ENCODE results near the gene MRPS6. TPM values are rescaled to one million over a fixed set of nuclear protein-coding genes. Genes with fewer than 3 reads are reported as not detected.

Gene MRPS6
- total and polyA plus RNA-seq, 7 donors, result 41.0 to 118 (median 78.8) TPM

DNA sequence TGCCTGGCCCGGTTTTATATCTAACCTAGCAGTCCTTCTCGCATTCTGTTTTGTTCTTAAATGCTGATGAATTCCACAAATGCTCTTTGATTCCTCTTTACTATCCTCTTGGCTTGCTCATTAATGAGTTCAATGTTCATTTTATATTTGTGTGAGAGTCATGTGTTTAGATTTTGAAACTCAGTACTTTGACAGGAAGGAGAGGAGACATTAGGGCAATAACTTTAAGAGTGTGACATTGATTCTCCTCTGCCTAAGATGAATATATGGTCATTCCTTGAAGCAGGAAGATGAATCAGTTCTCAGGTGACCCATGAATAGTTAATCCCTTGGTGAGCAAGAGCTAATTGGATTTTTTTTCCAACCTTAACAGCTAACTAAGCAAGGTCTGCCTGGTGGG is 84.1 kb downstream of the MRPS6 start:
- H3K27ac ChIP-seq, result no peak overlapping the region
- 91 to 98% methylated on average over 2 of the region's 2 CpGs for WGBS, 2 donors
- H3K4me1 ChIP-seq, result peaks cover 0 to 9% (median 3%) of the 10 kb centered on the region in 4 donors
- no peaks in the 10 kb centered on the region for H3K36me3 ChIP-seq
- DNase-seq, result no peak
- H3K4me3 ChIP-seq, result no peak overlapping the region
- no peaks in the 10 kb centered on the region for H3K9me3 ChIP-seq
- no peak for TF ChIP-seq POLR2AphosphoS5 (IDR thresholded peaks at IDR 0.05)
- TF ChIP-seq, protein P1, sequence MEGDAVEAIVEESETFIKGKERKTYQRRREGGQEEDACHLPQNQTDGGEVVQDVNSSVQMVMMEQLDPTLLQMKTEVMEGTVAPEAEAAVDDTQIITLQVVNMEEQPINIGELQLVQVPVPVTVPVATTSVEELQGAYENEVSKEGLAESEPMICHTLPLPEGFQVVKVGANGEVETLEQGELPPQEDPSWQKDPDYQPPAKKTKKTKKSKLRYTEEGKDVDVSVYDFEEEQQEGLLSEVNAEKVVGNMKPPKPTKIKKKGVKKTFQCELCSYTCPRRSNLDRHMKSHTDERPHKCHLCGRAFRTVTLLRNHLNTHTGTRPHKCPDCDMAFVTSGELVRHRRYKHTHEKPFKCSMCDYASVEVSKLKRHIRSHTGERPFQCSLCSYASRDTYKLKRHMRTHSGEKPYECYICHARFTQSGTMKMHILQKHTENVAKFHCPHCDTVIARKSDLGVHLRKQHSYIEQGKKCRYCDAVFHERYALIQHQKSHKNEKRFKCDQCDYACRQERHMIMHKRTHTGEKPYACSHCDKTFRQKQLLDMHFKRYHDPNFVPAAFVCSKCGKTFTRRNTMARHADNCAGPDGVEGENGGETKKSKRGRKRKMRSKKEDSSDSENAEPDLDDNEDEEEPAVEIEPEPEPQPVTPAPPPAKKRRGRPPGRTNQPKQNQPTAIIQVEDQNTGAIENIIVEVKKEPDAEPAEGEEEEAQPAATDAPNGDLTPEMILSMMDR (IDR thresholded peaks at IDR 0.05), result no peak
- no peak for TF ChIP-seq EP300 (IDR thresholded peaks at IDR 0.05)
- no peak for TF ChIP-seq POLR2A (IDR thresholded peaks at IDR 0.05)
- no peaks in the 10 kb centered on the region for H3K27me3 ChIP-seq
- intact Hi-C loops (cut with DNase I), result no loop called here

DNA sequence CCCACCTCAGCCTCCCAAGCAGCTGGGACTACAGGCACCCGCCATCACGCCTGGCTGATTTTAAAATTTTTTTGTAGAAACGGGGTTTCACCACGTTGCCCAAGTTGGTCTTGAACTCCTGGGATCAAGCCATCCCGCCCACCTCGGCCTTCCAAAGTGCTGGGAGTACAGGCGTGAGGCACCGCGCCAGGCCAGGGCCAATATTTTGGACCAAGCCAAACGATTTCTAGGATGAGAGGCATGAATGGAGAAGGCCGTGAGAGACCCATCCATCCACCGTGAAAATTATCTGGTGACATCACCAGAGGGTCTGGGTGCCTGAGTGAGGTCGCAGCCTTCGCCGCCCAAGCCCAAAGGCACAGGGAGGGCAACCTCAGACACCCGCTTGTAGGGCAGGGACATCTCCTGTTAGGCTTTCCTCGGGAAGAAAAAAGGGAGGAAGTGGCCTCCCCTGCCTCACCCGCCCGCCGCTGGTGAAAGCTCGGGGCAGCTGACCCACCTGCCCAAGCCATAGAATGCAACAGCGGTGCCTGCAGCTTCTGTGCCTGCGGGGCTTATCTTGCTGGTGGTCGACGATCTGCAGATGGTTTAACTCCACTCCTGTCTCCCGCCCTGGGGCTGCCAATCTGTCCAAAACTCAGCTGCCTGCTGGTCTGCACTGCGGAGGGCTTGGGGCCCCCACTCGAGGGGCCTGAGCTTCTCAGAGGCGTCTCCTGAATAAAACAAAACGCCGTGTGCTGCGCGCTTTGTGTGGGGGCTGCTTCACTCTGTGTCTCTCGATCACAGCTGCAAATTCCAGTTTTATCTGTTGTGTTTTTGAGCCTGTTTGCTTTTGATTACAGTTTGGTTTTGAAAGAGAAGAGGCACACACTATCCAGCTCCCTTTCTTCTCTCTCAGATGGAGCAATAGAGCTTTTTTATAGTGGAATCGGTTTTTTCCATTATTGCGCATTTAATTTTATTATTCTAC is 85.8 kb downstream of the MRPS6 start:
- no peak overlapping the region for H3K27ac ChIP-seq
- TF ChIP-seq POLR2AphosphoS5 (IDR thresholded peaks at IDR 0.05) (no peak), POLR2A (IDR thresholded peaks at IDR 0.05) (no peak), EP300 (IDR thresholded peaks at IDR 0.05) (no peak)
- peaks cover 0 to 9% (median 3%) of the 10 kb centered on the region in 4 donors for H3K4me1 ChIP-seq
- 93 to 96% methylated on average over 36 of the region's 36 CpGs for WGBS, 2 donors
- intact Hi-C loops (cut with DNase I), result no loop called here
- H3K36me3 ChIP-seq, result no peaks in the 10 kb centered on the region
- H3K27me3 ChIP-seq, result no peaks in the 10 kb centered on the region
- DNase-seq, result peak; percentile 58
- peaks cover 0 to 6% (median 4%) of the 10 kb centered on the region in 4 donors for H3K9me3 ChIP-seq
- H3K4me3 ChIP-seq, result no peak overlapping the region

GRCh38 chr21:34166468-34166867 is 93.1 kb downstream of the MRPS6 start:
- Histone ChIP-seq H3K36me3 (peaks cover 0 to 29% (median 9%) of the 10 kb centered on the region in 4 donors), H3K27ac (no peak overlapping the region), H3K9me3 (peaks cover 23 to 46% (median 26%) of the 10 kb centered on the region in 4 donors), H3K4me1 (no peaks in the 10 kb centered on the region), H3K27me3 (no peaks in the 10 kb centered on the region), H3K4me3 (no peak overlapping the region)
- intact Hi-C loops (cut with DNase I), result no loop called here
- peak; percentile 29 for DNase-seq
- TF ChIP-seq POLR2AphosphoS5 (IDR thresholded peaks at IDR 0.05), result no peak
- no peak for TF ChIP-seq EP300 (IDR thresholded peaks at IDR 0.05)
- TF ChIP-seq POLR2A (IDR thresholded peaks at IDR 0.05), result no peak
- TF ChIP-seq, protein P1 (IDR thresholded peaks at IDR 0.05), result no peak
- 84 to 94% methylated on average over 5 of the region's 5 CpGs for WGBS, 2 donors

DNA sequence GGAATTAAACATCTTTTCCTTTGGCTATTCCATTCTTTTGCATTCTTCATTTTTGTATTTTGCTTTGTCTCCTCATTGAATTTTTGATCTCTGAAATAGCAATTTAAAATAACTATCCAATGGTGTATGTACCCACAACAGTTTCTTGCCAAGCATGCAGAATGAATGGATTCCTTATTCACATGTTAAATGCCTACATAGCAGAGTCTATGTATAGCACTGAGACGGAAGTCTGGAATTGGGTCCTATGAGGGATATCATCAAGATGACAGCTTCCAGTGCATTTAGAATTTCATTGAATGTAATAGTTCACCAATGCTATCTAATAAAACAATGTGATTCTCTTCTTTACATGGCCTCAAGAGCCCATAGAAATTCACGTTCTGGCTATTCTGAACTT is 97.5 kb downstream of the MRPS6 start:
- H3K9me3 ChIP-seq, result peaks cover 15 to 29% (median 20%) of the 10 kb centered on the region in 4 donors
- intact Hi-C loops (cut with DNase I), result no loop called here
- no peak overlapping the region for H3K27ac ChIP-seq
- peaks cover 0 to 18% (median 6%) of the 10 kb centered on the region in 4 donors for H3K36me3 ChIP-seq
- no peak overlapping the region for H3K4me3 ChIP-seq
- 92 to 93% methylated on average over 2 of the region's 2 CpGs for WGBS, 2 donors
- no peak for DNase-seq
- H3K4me1 ChIP-seq, result no peaks in the 10 kb centered on the region
- H3K27me3 ChIP-seq, result no peaks in the 10 kb centered on the region
- TF ChIP-seq, protein P1 (IDR thresholded peaks at IDR 0.05), result no peak
- TF ChIP-seq POLR2A (IDR thresholded peaks at IDR 0.05), result no peak
- no peak for TF ChIP-seq POLR2AphosphoS5 (IDR thresholded peaks at IDR 0.05)
- no peak for TF ChIP-seq EP300 (IDR thresholded peaks at IDR 0.05)

DNA sequence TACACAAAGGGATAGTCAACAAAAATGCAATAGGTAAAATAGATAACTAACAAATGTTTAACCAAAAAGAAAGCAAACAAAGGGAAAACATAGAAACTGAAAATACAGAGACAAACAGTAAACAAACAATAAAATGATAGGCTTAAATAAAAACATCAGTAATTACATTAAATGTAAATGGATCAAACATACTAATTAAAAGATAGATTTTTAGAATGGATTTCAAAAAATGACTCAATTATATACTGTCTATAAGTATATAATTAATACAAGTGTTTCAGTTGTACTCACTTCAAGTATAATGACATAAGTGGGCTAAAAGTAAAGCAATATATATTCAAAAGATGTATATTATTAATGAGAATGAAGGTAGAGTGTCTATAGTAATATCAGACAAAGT is 101.1 kb downstream of the MRPS6 start:
- intact Hi-C loops (cut with DNase I), result no loop called here
- H3K4me3 ChIP-seq, result no peak overlapping the region
- H3K36me3 ChIP-seq, result no peaks in the 10 kb centered on the region
- H3K27me3 ChIP-seq, result no peaks in the 10 kb centered on the region
- no peak for DNase-seq
- H3K4me1 ChIP-seq, result no peaks in the 10 kb centered on the region
- H3K9me3 ChIP-seq, result peaks cover 0 to 5% (median 2%) of the 10 kb centered on the region in 4 donors
- TF ChIP-seq POLR2AphosphoS5 (IDR thresholded peaks at IDR 0.05), result no peak
- no peak for TF ChIP-seq EP300 (IDR thresholded peaks at IDR 0.05)
- TF ChIP-seq POLR2A (IDR thresholded peaks at IDR 0.05), result no peak
- TF ChIP-seq, protein P1 (IDR thresholded peaks at IDR 0.05), result no peak
- H3K27ac ChIP-seq, result no peak overlapping the region
